Hepatocyte (in vitro differentiated cells): Measurements from ENCODE around the gene MROH2A. TPM values are rescaled to one million over a fixed set of nuclear protein-coding genes. Genes with fewer than 3 reads are reported as not detected.
"Not testable (repeated sequence)": the region's sequence is repeated elsewhere in the genome, so short reads cannot be mapped to it uniquely, and the experiment has no call there.

Source experiments
- DNase-seq: peaks from one replicate; pipeline ENCODE4 v3.0.0-alpha.2; 2016; ENCODE audit warnings: low spot score
- H2AFZ ChIP-seq: fragments of 200-600 bp; sonication (generic); 2 replicates; pipeline ENCODE4 v1.6.0; 2016; ENCODE audit warnings: antibody characterized with exemption, mild to moderate bottlenecking
- H3K27ac ChIP-seq: fragments of 200-600 bp; sonication (generic); 2 replicates; pipeline ENCODE4 v1.5.1; 2016; ENCODE audit warnings: mild to moderate bottlenecking
- H3K27me3 ChIP-seq: fragments of 200-600 bp; sonication (generic); 2 replicates; pipeline ENCODE4 v1.6.1; 2016
- H3K36me3 ChIP-seq: fragments of 200-600 bp; sonication (generic); replicated peaks from 2 replicates; pipeline ENCODE4 v1.5.1; 2016; ENCODE audit warnings: low read depth; ENCODE audit not compliant: insufficient read depth
- H3K4me1 ChIP-seq: fragments of 200-600 bp; sonication (generic); 2 replicates; pipeline ENCODE4 v1.5.1; 2016; ENCODE audit warnings: mild to moderate bottlenecking, moderate library complexity; ENCODE audit not compliant: insufficient read depth
- H3K4me2 ChIP-seq: fragments of 200-600 bp; sonication (generic); 2 replicates; pipeline ENCODE4 v1.6.0; 2016
- H3K4me3 ChIP-seq: fragments of 200-600 bp; sonication (generic); 2 replicates; pipeline ENCODE4 v1.5.1; 2016; ENCODE audit warnings: mild to moderate bottlenecking
- H3K79me2 ChIP-seq: fragments of 200-600 bp; sonication (generic); 2 replicates; pipeline ENCODE4 v1.6.0; 2017; ENCODE audit warnings: mild to moderate bottlenecking
- H3K9me2 ChIP-seq: fragments of 200-600 bp; sonication (generic); replicated peaks from 2 replicates; pipeline ENCODE4 v1.6.0; 2017; ENCODE audit warnings: mild to moderate bottlenecking; ENCODE audit not compliant: insufficient read depth
- H3K9me3 ChIP-seq: fragments of 200-600 bp; sonication (generic); 2 replicates; pipeline ENCODE4 v1.5.1; 2016; ENCODE audit warnings: low read depth, mild to moderate bottlenecking
- H4K20me1 ChIP-seq: fragments of 200-600 bp; sonication (generic); 2 replicates; pipeline ENCODE4 v1.6.0; 2016; ENCODE audit warnings: mild to moderate bottlenecking; ENCODE audit not compliant: insufficient read depth, poor library complexity, severe bottlenecking
- CTCF ChIP-seq: fragments of 200-600 bp; sonication (generic); IDR thresholded peaks from 2 replicates; pipeline ENCODE4 v1.5.1; 2016; ENCODE audit warnings: antibody characterized with exemption, mild to moderate bottlenecking; ENCODE audit not compliant: poor library complexity
- EZH2 ChIP-seq: fragments of 200-600 bp; sonication (generic); IDR thresholded peaks from 2 replicates; pipeline ENCODE4 v1.6.1; 2016; ENCODE audit warnings: antibody characterized with exemption, mild to moderate bottlenecking, borderline replicate concordance
- EZH2phosphoT487 ChIP-seq: fragments of 200-600 bp; sonication (generic); IDR thresholded peaks from one replicate; pipeline ENCODE4 v1.6.1; 2018; ENCODE audit warnings: antibody characterized with exemption, mild to moderate bottlenecking, low read depth, moderate library complexity; ENCODE audit not compliant: unreplicated experiment, severe bottlenecking
- WGBS: methylation state at CpG from one replicate; pipeline ENCODE4 v1.1.6; 2016; ENCODE audit warnings: low lambda C conversion rate; ENCODE audit errors: missing lambda C conversion rate; 5-methylcytosine and 5-hydroxymethylcytosine counted together
- polyA plus RNA-seq: library from polyadenylated mRNA; unstranded; fragments of >200 nt; fragmentation: Nextera tagmentation; extraction: Ambion mirVana; gene quantifications from 2 replicates; pipeline ENCODE4 v1.2.1, GENCODE V29; 2016
- total RNA-seq: library from RNA; depleted of rRNA; stranded (reverse); fragments of >200 nt; gene quantifications from 2 replicates; pipeline ENCODE4 v1.2.3, GENCODE V29; 2014

Gene MROH2A, protein sequence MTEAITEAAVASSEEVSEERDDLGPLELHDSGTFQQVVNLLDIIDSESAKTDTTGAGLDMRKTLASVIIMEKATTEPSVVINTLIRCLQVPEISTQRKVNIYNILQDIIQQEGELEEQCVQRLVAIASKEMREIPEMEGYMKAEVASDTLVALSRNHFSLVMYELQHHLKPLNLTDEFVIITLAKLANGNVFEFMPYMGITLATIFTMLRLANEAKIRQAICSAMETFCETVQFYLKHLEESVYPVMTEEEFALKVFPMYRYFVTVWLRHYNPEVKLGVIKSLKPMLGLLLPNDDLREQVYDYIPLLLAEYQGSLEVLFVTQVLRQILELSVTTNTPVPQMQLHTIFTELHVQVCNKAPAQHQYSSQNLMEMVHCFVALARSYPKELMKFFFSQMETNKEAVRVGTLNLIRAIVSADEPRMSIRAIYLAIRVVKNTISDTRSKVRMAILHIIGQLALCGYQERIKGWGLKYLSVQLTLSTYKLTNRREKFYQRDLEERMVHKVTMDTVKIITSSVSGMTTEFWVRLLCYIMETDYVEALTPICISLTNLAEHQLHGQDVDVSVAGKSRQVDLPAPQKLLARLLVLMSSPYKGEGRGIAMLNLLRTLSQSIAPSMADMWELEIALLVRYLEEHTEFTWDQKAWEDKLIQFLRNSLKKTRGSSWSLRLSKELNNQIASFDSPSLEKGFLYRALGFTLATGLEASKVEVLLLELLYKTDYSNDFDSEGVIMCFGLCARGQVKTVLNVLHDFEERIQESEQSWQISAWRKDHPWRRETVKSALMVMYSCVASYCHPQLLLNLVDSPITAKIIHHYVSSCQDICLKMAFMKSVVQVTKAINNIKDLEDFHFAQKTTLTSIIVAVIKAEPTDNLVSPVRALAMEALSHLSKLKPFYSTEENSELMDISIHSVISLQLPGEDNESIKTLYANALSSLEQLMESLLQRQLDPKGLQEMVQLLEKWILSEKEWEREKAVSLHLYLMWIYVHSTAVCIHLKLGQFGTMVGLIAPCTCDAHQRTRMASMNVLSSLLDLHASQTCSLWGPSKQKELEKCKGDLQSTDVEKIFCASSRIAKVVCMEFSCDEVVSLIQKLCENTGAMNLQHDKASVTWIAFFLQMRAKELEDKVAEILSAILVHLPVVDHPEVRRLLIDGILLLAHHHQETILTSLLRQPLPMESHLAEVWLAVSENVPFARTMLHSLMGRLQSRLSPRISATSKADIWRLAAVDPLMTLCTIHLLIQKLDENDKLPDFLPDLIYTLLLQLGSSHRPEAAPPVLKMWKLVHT (N-terminal part only)
- total RNA-seq (not detected in 2 replicates), polyA plus RNA-seq (not detected in 2 replicates)

DNA sequence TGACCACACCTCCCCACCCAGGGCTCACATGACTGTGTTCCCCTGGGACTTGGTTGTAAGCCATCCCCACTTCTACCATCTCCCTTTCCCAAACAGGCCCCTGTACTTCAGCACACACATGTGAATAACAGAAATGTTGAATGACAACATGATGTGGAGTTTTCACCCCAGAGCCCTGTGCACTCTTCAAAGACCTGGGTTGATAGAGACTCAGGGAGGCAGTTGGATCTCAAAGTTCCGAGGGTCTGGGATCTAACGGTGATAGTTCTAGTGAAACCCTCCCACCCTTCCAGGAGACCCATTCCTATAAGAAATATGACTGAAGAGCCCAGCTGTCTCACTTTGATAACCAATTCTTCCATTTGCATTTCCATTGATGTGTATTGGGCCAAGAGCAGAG lies at the start of gene MROH2A:
TSS of gene MROH2A (plus strand) at position 301 of the 400 bp plus-strand sequence. CDS start 1,029 bp downstream, outside the sequence.
- Histone ChIP-seq H3K79me2 (no peaks in the 10 kb centered on the region), H3K36me3 (no peaks in the 10 kb centered on the region), H4K20me1 (no peaks in the 10 kb centered on the region), H3K9me3 (no peaks in the 10 kb centered on the region), H3K9me2 (no peaks in the 10 kb centered on the region), H3K27me3 (no peaks in the 10 kb centered on the region), H2AFZ (no peak within 1 kb of the TSS), H3K27ac (no peak within 1 kb of the TSS), H3K4me2 (no peak within 1 kb of the TSS), H3K4me3 (no peak within 1 kb of the TSS), H3K4me1 (no peaks in the 10 kb centered on the region)
- no peak for DNase-seq
- WGBS, result 90% methylated on average over 2 of the region's 2 CpGs
- no peak for TF ChIP-seq CTCF
- no peak for TF ChIP-seq EZH2
- no peak for TF ChIP-seq EZH2phosphoT487

- H3K27me3 ChIP-seq, result no peaks in the 10 kb centered on the region
- H3K9me2 ChIP-seq, result no peaks in the 10 kb centered on the region
- no peak for DNase-seq
- no peaks in the 10 kb centered on the region for H4K20me1 ChIP-seq
- no peak within 1 kb of the TSS for H3K4me3 ChIP-seq
- H3K4me2 ChIP-seq, result no peak within 1 kb of the TSS
- no peaks in the 10 kb centered on the region for H3K4me1 ChIP-seq
- H2AFZ ChIP-seq, result no peak within 1 kb of the TSS
- H3K9me3 ChIP-seq, result no peaks in the 10 kb centered on the region
- TF ChIP-seq CTCF (no peak), EZH2 (no peak), EZH2phosphoT487 (no peak)
- H3K27ac ChIP-seq, result no peak within 1 kb of the TSS
- no peaks in the 10 kb centered on the region for H3K36me3 ChIP-seq
- no peaks in the 10 kb centered on the region for H3K79me2 ChIP-seq
- WGBS, result 81% methylated on average over 8 of the region's 8 CpGs
These were observed 49.3 kb upstream of the MROH2A start, which contains the start of gene UGT1A3 for GRCh38 chr2:233728723-233729301. Gene UGT1A3 (plus strand): TSS chr2:233729042. CDS start chr2:233729127, 85 bp downstream.

DNA sequence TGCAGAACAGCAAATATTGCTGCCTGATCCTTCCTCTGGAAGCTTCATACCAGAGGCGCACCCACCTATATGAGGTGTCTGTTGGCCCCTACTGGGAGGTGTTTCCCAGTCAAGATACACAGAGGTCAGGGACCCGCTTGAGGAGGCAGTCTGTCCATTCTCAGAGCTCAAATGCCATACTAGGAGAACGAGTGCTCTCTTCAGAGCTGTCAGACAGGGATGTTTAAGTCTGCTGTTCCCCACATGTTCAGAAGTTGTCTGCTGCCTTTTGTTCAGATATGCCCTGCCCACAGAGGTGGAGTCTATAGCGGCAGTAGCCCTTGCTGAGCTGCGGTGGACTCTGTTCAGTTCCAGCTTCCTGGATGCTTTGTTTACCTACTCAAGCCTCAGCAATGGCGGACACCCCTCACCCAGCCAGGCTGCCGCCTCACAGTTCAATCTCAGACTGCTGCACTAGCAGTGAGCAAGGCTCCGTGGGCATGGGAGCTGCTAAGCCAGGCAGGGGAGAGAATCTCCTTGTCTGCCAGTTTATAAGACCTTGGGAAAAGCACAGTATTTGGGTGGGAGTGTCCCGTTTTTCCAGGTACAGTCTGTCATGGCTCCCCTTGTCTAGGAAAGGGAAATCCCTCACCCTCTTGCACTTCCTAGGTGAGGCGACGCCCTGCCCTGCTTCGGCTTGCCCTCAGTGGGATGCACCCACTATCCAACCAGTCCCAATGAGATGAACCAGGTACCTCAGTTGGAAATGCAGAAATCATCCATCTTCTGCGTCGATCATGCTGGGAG lies 41.1 kb upstream of the MROH2A start:
- not testable (repeated sequence) for H2AFZ ChIP-seq, H3K4me2 ChIP-seq, H3K4me3 ChIP-seq, H3K27ac ChIP-seq, H3K36me3 ChIP-seq, H4K20me1 ChIP-seq, DNase-seq, H3K9me3 ChIP-seq, H3K9me2 ChIP-seq, H3K4me1 ChIP-seq, H3K27me3 ChIP-seq, H3K79me2 ChIP-seq
- 84% methylated on average over 14 of the region's 14 CpGs for WGBS
